ENCODE measurements around the gene NSUN4.
A peak's percentile ranks its signal among the peaks of the same experiment; 100 is the strongest.

NSUN4 gene

GRCh38 chr1:46401154-46401913 lies 60.7 kb downstream of the NSUN4 start:
- H3K27ac ChIP-seq (ENCODE audit: low read length) = no peak overlapping the region

GRCh38 chr1:46401964-46402626 lies 61.5 kb downstream of the NSUN4 start:
- Histone ChIP-seq H3K4me1 (ENCODE audit: control insufficient read depth in 1 of 2, insufficient read depth in 2 of 2, low read length in 2 of 2) (peaks cover 0 to 22% of the 10 kb centered on the region in 2 donors), H3K27ac (ENCODE audit: low read length) (no peak overlapping the region), H3K4me3 (ENCODE audit: low read depth in 1 of 2, low read length in 2 of 2) (no peak overlapping the region), H3K9me3 (ENCODE audit: control insufficient read depth in 1 of 2, low read length in 2 of 2) (no peaks in the 10 kb centered on the region), H3K36me3 (ENCODE audit: control insufficient read depth in 1 of 2, insufficient read depth in 2 of 2, low read length in 2 of 2) (no peaks in the 10 kb centered on the region), H3K27me3 (ENCODE audit: low read depth, low read length) (no peaks in the 10 kb centered on the region)

More at GRCh38 chr1:46401154-46401913, 60.7 kb downstream of the NSUN4 start:
- Histone ChIP-seq H3K4me1 (ENCODE audit: control insufficient read depth in 1 of 2, insufficient read depth in 2 of 2, low read length in 2 of 2) (peaks cover 0 to 18% of the 10 kb centered on the region in 2 donors), H3K27me3 (ENCODE audit: low read depth, low read length) (no peaks in the 10 kb centered on the region), H3K4me3 (ENCODE audit: low read depth in 1 of 2, low read length in 2 of 2) (no peak overlapping the region), H3K36me3 (ENCODE audit: control insufficient read depth in 1 of 2, insufficient read depth in 2 of 2, low read length in 2 of 2) (no peaks in the 10 kb centered on the region), H3K9me3 (ENCODE audit: control insufficient read depth in 1 of 2, low read length in 2 of 2) (no peaks in the 10 kb centered on the region)

GRCh38 chr1:46403916-46404315 lies 63.3 kb downstream of the NSUN4 start:
- Histone ChIP-seq H3K27me3 (ENCODE audit: low read depth, low read length) (no peaks in the 10 kb centered on the region), H3K36me3 (ENCODE audit: control insufficient read depth in 1 of 2, insufficient read depth in 2 of 2, low read length in 2 of 2) (no peaks in the 10 kb centered on the region), H3K4me3 (ENCODE audit: low read depth in 1 of 2, low read length in 2 of 2) (no peak overlapping the region), H3K4me1 (ENCODE audit: control insufficient read depth in 1 of 2, insufficient read depth in 2 of 2, low read length in 2 of 2) (peaks cover 0 to 22% of the 10 kb centered on the region in 2 donors), H3K9me3 (ENCODE audit: control insufficient read depth in 1 of 2, low read length in 2 of 2) (no peaks in the 10 kb centered on the region), H3K27ac (ENCODE audit: low read length) (no peak overlapping the region)

- no peak overlapping the region for H3K4me3 ChIP-seq (ENCODE audit: low read depth in 1 of 2, low read length in 2 of 2)
- no peaks in the 10 kb centered on the region for H3K9me3 ChIP-seq (ENCODE audit: control insufficient read depth in 1 of 2, low read length in 2 of 2)
- peaks cover 0 to 22% of the 10 kb centered on the region in 2 donors for H3K4me1 ChIP-seq (ENCODE audit: control insufficient read depth in 1 of 2, insufficient read depth in 2 of 2, low read length in 2 of 2)
- H3K36me3 ChIP-seq (ENCODE audit: control insufficient read depth in 1 of 2, insufficient read depth in 2 of 2, low read length in 2 of 2) = no peaks in the 10 kb centered on the region
- no peak overlapping the region for H3K27ac ChIP-seq (ENCODE audit: low read length)
- H3K27me3 ChIP-seq (ENCODE audit: low read depth, low read length) = no peaks in the 10 kb centered on the region
These were observed 64.0 kb downstream of the NSUN4 start for GRCh38 chr1:46404482-46405196.

GRCh38 chr1:46405197-46405555 lies 64.6 kb downstream of the NSUN4 start:
- Histone ChIP-seq H3K4me3 (ENCODE audit: low read depth in 1 of 2, low read length in 2 of 2) (no peak overlapping the region), H3K9me3 (ENCODE audit: control insufficient read depth in 1 of 2, low read length in 2 of 2) (no peaks in the 10 kb centered on the region)

GRCh38 chr1:46405724-46406123 lies 65.1 kb downstream of the NSUN4 start:
- H3K4me1 ChIP-seq (ENCODE audit: control insufficient read depth in 1 of 2, insufficient read depth in 2 of 2, low read length in 2 of 2) = peaks cover 0 to 22% of the 10 kb centered on the region in 2 donors
- H3K4me3 ChIP-seq (ENCODE audit: low read depth in 1 of 2, low read length in 2 of 2) = no peak overlapping the region
- H3K27ac ChIP-seq (ENCODE audit: low read length) = no peak overlapping the region
- no peaks in the 10 kb centered on the region for H3K9me3 ChIP-seq (ENCODE audit: control insufficient read depth in 1 of 2, low read length in 2 of 2)
- H3K27me3 ChIP-seq (ENCODE audit: low read depth, low read length) = no peaks in the 10 kb centered on the region
- H3K36me3 ChIP-seq (ENCODE audit: control insufficient read depth in 1 of 2, insufficient read depth in 2 of 2, low read length in 2 of 2) = no peaks in the 10 kb centered on the region

More at GRCh38 chr1:46405197-46405555, 64.6 kb downstream of the NSUN4 start:
- Histone ChIP-seq H3K27me3 (ENCODE audit: low read depth, low read length) (no peaks in the 10 kb centered on the region), H3K4me1 (ENCODE audit: control insufficient read depth in 1 of 2, insufficient read depth in 2 of 2, low read length in 2 of 2) (peaks cover 0 to 22% of the 10 kb centered on the region in 2 donors), H3K36me3 (ENCODE audit: control insufficient read depth in 1 of 2, insufficient read depth in 2 of 2, low read length in 2 of 2) (no peaks in the 10 kb centered on the region), H3K27ac (ENCODE audit: low read length) (no peak overlapping the region)

- H3K36me3 ChIP-seq (ENCODE audit: control insufficient read depth in 1 of 2, insufficient read depth in 2 of 2, low read length in 2 of 2) = no peaks in the 10 kb centered on the region
- no peaks in the 10 kb centered on the region for H3K27me3 ChIP-seq (ENCODE audit: low read depth, low read length)
- H3K9me3 ChIP-seq (ENCODE audit: control insufficient read depth in 1 of 2, low read length in 2 of 2) = no peaks in the 10 kb centered on the region
- no peak overlapping the region for H3K27ac ChIP-seq (ENCODE audit: low read length)
- peak overlapping the region in 1 of 2 donors; percentile 5 for H3K4me3 ChIP-seq (ENCODE audit: low read depth in 1 of 2, low read length in 2 of 2)
- H3K4me1 ChIP-seq (ENCODE audit: control insufficient read depth in 1 of 2, insufficient read depth in 2 of 2, low read length in 2 of 2) = peaks cover 0 to 17% of the 10 kb centered on the region in 2 donors
These were observed 66.4 kb downstream of the NSUN4 start for GRCh38 chr1:46406881-46407608.

- Histone ChIP-seq H3K27ac (ENCODE audit: low read length) (no peak overlapping the region), H3K9me3 (ENCODE audit: control insufficient read depth in 1 of 2, low read length in 2 of 2) (no peaks in the 10 kb centered on the region), H3K36me3 (ENCODE audit: control insufficient read depth in 1 of 2, insufficient read depth in 2 of 2, low read length in 2 of 2) (no peaks in the 10 kb centered on the region), H3K4me1 (ENCODE audit: control insufficient read depth in 1 of 2, insufficient read depth in 2 of 2, low read length in 2 of 2) (peaks cover 0 to 13% of the 10 kb centered on the region in 2 donors), H3K4me3 (ENCODE audit: low read depth in 1 of 2, low read length in 2 of 2) (no peak overlapping the region), H3K27me3 (ENCODE audit: low read depth, low read length) (no peaks in the 10 kb centered on the region)
These were observed 67.0 kb downstream of the NSUN4 start for GRCh38 chr1:46407636-46408035.

- Histone ChIP-seq H3K4me1 (ENCODE audit: control insufficient read depth in 1 of 2, insufficient read depth in 2 of 2, low read length in 2 of 2) (peaks cover 0 to 13% of the 10 kb centered on the region in 2 donors), H3K9me3 (ENCODE audit: control insufficient read depth in 1 of 2, low read length in 2 of 2) (no peaks in the 10 kb centered on the region), H3K27me3 (ENCODE audit: low read depth, low read length) (no peaks in the 10 kb centered on the region), H3K4me3 (ENCODE audit: low read depth in 1 of 2, low read length in 2 of 2) (no peak overlapping the region), H3K27ac (ENCODE audit: low read length) (no peak overlapping the region), H3K36me3 (ENCODE audit: control insufficient read depth in 1 of 2, insufficient read depth in 2 of 2, low read length in 2 of 2) (no peaks in the 10 kb centered on the region)
These were observed 67.9 kb downstream of the NSUN4 start for GRCh38 chr1:46408356-46409062.

- Histone ChIP-seq H3K4me1 (ENCODE audit: control insufficient read depth in 1 of 2, insufficient read depth in 2 of 2, low read length in 2 of 2) (peaks cover 0 to 13% of the 10 kb centered on the region in 2 donors), H3K4me3 (ENCODE audit: low read depth in 1 of 2, low read length in 2 of 2) (no peak overlapping the region), H3K27ac (ENCODE audit: low read length) (no peak overlapping the region), H3K9me3 (ENCODE audit: control insufficient read depth in 1 of 2, low read length in 2 of 2) (no peaks in the 10 kb centered on the region), H3K27me3 (ENCODE audit: low read depth, low read length) (no peaks in the 10 kb centered on the region), H3K36me3 (ENCODE audit: control insufficient read depth in 1 of 2, insufficient read depth in 2 of 2, low read length in 2 of 2) (no peaks in the 10 kb centered on the region)
These were observed 68.4 kb downstream of the NSUN4 start for GRCh38 chr1:46409063-46409372.
